Measurements from ENCODE around the gene PDE2A.

DNA sequence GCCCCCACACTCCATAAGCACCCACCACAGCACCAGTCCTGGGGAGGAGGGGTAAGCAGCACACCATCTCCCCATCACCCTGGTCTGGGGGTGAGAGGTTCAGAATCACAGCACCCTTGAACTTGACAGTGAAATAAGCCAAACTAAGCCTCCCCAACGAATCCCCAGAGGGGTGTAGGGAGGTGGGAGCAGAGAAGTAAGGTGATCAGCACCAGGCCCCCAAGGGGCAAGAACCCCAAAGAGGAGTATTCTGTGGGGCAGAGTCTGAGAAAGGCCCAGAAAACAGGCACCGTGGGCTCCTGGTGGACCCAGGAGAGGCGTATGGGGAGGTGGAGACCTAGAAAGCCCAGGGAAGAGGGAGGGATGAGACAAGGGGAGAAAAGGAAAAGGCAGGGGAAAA, 47.1 kb upstream of the PDE2A start:
- TF ChIP-seq, protein P1, sequence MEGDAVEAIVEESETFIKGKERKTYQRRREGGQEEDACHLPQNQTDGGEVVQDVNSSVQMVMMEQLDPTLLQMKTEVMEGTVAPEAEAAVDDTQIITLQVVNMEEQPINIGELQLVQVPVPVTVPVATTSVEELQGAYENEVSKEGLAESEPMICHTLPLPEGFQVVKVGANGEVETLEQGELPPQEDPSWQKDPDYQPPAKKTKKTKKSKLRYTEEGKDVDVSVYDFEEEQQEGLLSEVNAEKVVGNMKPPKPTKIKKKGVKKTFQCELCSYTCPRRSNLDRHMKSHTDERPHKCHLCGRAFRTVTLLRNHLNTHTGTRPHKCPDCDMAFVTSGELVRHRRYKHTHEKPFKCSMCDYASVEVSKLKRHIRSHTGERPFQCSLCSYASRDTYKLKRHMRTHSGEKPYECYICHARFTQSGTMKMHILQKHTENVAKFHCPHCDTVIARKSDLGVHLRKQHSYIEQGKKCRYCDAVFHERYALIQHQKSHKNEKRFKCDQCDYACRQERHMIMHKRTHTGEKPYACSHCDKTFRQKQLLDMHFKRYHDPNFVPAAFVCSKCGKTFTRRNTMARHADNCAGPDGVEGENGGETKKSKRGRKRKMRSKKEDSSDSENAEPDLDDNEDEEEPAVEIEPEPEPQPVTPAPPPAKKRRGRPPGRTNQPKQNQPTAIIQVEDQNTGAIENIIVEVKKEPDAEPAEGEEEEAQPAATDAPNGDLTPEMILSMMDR (IDR thresholded peaks at IDR 0.05 in 2 of 3, conservative IDR thresholded peaks at IDR 0.05 in 1 of 3; ENCODE audit: control insufficient read depth in 2 of 3, extremely low read depth in 1 of 3, insufficient read depth in 1 of 3, low read depth in 3 of 3, low read length in 3 of 3): no peak
- no peak for TF ChIP-seq SRF (IDR thresholded peaks at IDR 0.05; ENCODE audit: low read depth in 2 of 2, low read length in 2 of 2)
- no peak for TF ChIP-seq POLR2AphosphoS5 (IDR thresholded peaks at IDR 0.05; ENCODE audit: low read length)
- TF ChIP-seq POLR2A (IDR thresholded peaks at IDR 0.05; ENCODE audit: low read depth, low read length): no peak
- no peak for TF ChIP-seq RAD21 (IDR thresholded peaks at IDR 0.05; ENCODE audit: insufficient read depth, low read depth, low read length)
- TF ChIP-seq NR2C2 (IDR thresholded peaks at IDR 0.05; ENCODE audit: borderline replicate concordance, control insufficient read depth, insufficient read length, low read depth): no peak
- no peak for TF ChIP-seq CHD4 (IDR thresholded peaks at IDR 0.05)
